SK-N-MC (cell line): Measurements from ENCODE around the gene ACTN1.

Source experiments
- DNase-seq: peaks from one replicate; pipeline ENCODE4 v3.0.0-alpha.2; 2011; ENCODE audit warnings: low read depth, low spot score
- H3K27ac ChIP-seq: fragments of 200-600 bp; sonication (generic); 2 replicates; pipeline ENCODE4 v1.5.1; 2016; ENCODE audit warnings: mixed run types
- H3K36me3 ChIP-seq: fragments of 200-600 bp; sonication (generic); 2 replicates; pipeline ENCODE4 v1.6.1; 2017; ENCODE audit warnings: antibody characterized with exemption, low read length, mixed read lengths; ENCODE audit not compliant: insufficient read depth
- H3K4me3 ChIP-seq: fragments of 200-600 bp; sonication (generic); 2 replicates; pipeline ENCODE4 v1.5.1; 2016
- H3K9ac ChIP-seq: fragments of 200-600 bp; sonication (generic); 2 replicates; pipeline ENCODE4 v1.8.0; 2017; ENCODE audit warnings: mixed run types, mixed read lengths; ENCODE audit not compliant: insufficient read length
- H3K9me3 ChIP-seq: fragments of 200-600 bp; sonication (generic); 2 replicates; pipeline ENCODE4 v1.6.1; 2017; ENCODE audit warnings: low read depth, mild to moderate bottlenecking, antibody characterized with exemption, low read length, moderate library complexity, mixed read lengths
- EZH2 ChIP-seq: fragments of 200-600 bp; sonication (generic); IDR thresholded peaks from one replicate; pipeline ENCODE4 v1.6.1; 2017; ENCODE audit warnings: antibody characterized with exemption
- FOXP2 ChIP-seq: optimal IDR thresholded peaks from 2 replicates; pipeline ENCODE3; 2011; ENCODE audit warnings: mild to moderate bottlenecking, moderate library complexity; ENCODE audit not compliant: insufficient read depth; ENCODE audit errors: extremely low read length, control extremely low read depth
- POLR2AphosphoS5 ChIP-seq: IDR thresholded peaks from 2 replicates; pipeline ENCODE4 v1.6.1; 2012; ENCODE audit warnings: mild to moderate bottlenecking, low read depth, low read length, borderline replicate concordance

The ACTN1 gene

DNA sequence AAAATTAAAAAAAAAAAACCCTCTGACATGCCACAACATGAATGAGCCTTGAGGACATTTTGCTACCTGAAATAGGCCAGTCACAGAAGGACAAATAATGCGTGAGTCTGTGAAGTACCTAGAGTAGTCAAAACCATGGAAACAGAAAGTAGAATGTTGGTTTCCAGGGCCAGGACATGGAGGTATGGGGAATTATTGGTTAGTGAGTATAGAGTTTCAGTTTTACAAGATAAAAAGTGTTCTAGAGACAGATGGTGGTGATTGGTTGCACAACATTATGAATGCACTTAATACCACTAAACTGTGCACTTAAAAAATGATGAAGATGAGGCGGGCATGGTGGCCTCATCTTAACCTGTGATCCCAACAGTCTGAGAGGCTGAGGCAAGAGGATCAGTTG, 138.6 kb downstream of the ACTN1 start:
- TF ChIP-seq FOXP2 (no peak), EZH2 (no peak), POLR2AphosphoS5 (no peak)
- no peaks in the 10 kb centered on the region for H3K36me3 ChIP-seq
- H3K27ac ChIP-seq = no peak overlapping the region
- H3K9me3 ChIP-seq = peaks cover 5% of the 10 kb centered on the region; the same call in 1 of the 2 replicates
- no peak for DNase-seq
- H3K9ac ChIP-seq = no peak overlapping the region
- H3K4me3 ChIP-seq = no peak overlapping the region

DNA sequence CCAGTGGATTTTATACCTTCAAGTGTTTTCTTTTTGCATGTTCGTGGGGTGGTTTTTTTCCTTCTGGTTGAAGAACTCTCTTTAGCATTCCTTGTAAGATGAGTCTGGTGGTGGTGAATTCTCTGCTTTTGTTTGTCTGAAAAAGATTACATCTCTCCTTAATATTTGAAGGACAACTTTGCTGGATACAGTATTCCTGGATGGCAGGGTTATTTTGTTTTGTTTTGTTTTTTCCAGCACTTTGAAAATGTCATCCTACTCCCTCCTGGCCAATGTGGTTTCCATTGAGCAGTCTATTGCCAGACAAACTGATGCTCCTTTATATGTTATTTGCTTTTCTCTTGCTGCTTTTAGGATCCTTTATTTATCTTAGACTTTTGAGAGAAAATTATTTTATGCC, 143.0 kb downstream of the ACTN1 start:
- H3K36me3 ChIP-seq = no peaks in the 10 kb centered on the region
- no peak for DNase-seq
- TF ChIP-seq POLR2AphosphoS5 (no peak), FOXP2 (no peak), EZH2 (no peak)
- no peak overlapping the region for H3K9ac ChIP-seq
- peaks cover 5% of the 10 kb centered on the region; the same call in 1 of the 2 replicates for H3K9me3 ChIP-seq
- H3K4me3 ChIP-seq = no peak overlapping the region
- no peak overlapping the region for H3K27ac ChIP-seq

DNA sequence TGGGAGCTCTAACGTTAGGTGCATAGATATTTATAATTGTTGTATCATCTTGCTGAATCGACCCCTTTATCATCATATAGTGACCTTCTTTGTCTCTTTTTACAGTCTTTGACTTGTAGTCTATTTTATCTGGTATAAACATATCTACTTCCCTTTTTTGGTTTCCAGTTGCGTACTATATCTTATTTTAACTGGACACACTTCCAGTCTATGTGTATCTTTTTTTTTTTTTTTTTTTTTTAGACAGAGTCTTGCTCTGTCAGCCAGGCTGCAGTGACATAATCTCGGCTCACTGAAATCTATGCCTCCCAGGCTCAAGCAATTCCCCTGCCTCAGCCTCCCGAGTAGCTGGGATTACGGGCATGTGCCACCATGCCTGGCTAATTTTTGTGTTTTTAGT, 144.3 kb downstream of the ACTN1 start:
- no peak overlapping the region for H3K4me3 ChIP-seq
- no peak for DNase-seq
- H3K27ac ChIP-seq = no peak overlapping the region
- TF ChIP-seq EZH2 = no peak
- no peak for TF ChIP-seq POLR2AphosphoS5
- TF ChIP-seq FOXP2 = no peak
- H3K9me3 ChIP-seq = peaks cover 5% of the 10 kb centered on the region; the same call in 1 of the 2 replicates
- no peak overlapping the region for H3K9ac ChIP-seq
- H3K36me3 ChIP-seq = no peaks in the 10 kb centered on the region

DNA sequence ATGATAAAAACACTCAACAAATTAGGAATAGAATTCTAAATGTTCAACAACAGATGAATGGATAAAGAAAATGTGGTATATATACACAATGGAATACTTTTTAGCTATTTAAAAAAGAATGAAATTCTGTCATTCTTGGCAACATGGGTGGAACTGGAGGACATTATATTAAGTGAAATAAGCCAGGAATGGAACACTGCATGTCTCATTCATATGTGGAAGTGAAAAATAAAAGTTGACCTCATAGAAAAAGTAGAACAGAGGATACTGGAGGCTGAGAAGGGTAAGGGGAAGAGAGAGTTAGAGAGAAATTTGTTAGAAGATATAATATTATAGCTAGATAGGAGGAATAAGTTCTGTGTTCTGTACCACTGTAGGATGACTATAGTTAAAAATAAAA, 150.4 kb downstream of the ACTN1 start:
- TF ChIP-seq EZH2 (no peak), FOXP2 (no peak), POLR2AphosphoS5 (no peak)
- H3K36me3 ChIP-seq = no peaks in the 10 kb centered on the region
- no peak overlapping the region for H3K27ac ChIP-seq
- no peak overlapping the region for H3K9ac ChIP-seq
- no peak for DNase-seq
- no peak overlapping the region for H3K4me3 ChIP-seq
- H3K9me3 ChIP-seq = no peaks in the 10 kb centered on the region

DNA sequence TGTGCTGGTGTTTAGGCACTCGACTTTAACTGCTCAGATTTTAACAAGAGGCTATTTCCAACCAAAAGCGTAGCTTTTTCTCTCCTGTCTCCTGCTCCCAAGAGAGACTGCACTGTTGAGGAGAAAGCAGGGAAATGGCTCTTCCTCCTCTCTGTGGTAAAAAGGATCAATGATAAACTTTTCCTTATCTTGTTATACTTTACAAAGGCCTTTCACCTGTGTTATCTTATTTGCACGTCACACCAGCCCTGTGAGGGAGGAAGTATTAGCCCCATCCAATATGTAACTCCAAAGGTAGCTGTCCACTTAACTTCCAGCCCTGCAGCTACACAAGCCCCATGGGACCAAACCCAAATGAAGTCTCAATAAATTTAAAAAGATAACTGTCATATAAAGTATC, 153.4 kb downstream of the ACTN1 start:
- Histone ChIP-seq H3K9ac (no peak overlapping the region), H3K9me3 (no peaks in the 10 kb centered on the region), H3K27ac (no peak overlapping the region), H3K4me3 (no peak overlapping the region), H3K36me3 (no peaks in the 10 kb centered on the region)
- DNase-seq = no peak
- no peak for TF ChIP-seq FOXP2
- no peak for TF ChIP-seq POLR2AphosphoS5
- TF ChIP-seq EZH2 = no peak

DNA sequence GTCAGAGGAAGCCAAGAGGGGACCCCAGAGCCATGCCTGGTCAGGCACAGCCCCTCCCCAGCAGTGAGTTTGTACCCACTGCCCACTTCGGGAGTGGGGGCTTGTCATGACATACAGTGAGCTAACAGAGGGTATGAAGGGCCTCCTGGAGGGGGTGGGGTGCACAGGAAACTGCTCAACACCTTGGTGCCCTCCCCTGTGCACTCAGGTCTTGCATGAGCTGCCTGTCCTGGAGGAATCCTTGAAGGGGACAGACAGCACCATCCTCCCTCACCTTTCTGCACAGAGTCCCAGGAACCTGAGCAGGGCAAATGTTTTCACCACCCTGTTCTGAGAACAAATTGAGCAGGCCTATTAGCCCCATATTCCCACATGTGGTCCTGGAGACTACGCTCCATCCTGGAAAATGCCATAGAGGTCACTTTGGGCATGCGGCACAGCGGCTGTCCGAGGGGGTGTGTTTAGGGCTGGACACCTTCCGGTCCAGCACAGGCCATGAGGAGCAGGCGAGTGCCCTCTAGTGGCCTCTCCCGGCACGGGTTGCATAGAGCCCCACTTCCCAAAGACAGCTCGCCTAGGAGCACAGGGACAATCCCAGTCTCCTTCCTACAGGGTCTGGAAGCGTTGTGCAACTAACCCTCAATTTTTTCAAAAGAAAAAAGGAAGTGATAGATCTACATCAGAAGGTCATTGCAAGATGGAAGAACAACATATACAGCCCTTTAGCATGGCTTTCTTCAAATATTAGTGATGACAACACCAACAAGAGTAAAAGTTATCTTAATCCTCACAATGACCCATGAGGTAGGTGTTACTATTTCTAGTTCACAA, 154.4 kb downstream of the ACTN1 start:
- Histone ChIP-seq H3K36me3 (no peaks in the 10 kb centered on the region), H3K9ac (no peak overlapping the region), H3K27ac (no peak overlapping the region), H3K4me3 (no peak overlapping the region), H3K9me3 (no peaks in the 10 kb centered on the region)
- TF ChIP-seq POLR2AphosphoS5 (no peak), EZH2 (no peak), FOXP2 (no peak)
- no peak for DNase-seq

DNA sequence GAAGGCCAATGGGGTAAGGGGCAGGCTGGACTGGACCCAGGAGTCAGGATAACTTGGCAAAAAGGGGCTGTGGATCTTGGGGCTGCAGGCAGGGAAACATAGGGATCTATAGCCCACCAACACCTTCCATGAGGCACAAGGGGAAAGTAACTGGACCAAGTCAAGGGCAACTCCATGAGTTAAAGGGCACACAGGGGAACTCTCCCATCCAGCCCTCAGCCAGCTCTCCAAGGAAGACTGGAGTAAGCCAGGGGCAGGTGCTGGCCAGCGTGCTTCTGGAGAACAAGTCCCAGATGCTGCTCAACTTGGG, 154.9 kb downstream of the ACTN1 start:
- TF ChIP-seq POLR2AphosphoS5 (no peak), FOXP2 (no peak), EZH2 (no peak)
- H3K4me3 ChIP-seq = no peak overlapping the region
- no peak overlapping the region for H3K27ac ChIP-seq
- H3K9ac ChIP-seq = no peak overlapping the region
- DNase-seq = no peak
- H3K36me3 ChIP-seq = no peaks in the 10 kb centered on the region
- no peaks in the 10 kb centered on the region for H3K9me3 ChIP-seq
